ENCODE measurements around the gene RAVER1.

- TF ChIP-seq CTCF (IDR thresholded peaks at IDR 0.05): no peak
- no peak for TF ChIP-seq POLR2A (IDR thresholded peaks at IDR 0.05)
These were observed 11.5 kb upstream of the RAVER1 start for GRCh38 chr19:10344780-10345179.

Measured in thyroid gland (tissue), 4 donors.